Aorta (tissue), 5 donors: ENCODE results near the gene MYO1D. TPM values are rescaled to one million over a fixed set of nuclear protein-coding genes. Genes with fewer than 3 reads are reported as not detected.
A peak's percentile ranks its signal among the peaks of the same experiment; 100 is the strongest.

Experiments
- ATAC-seq: fragments of 200-7000 bp; cut with Tn5 transposase; one replicate; pipeline ENCODE4 v1.9.1; 2022; ENCODE audit warnings: moderate library complexity; ENCODE audit not compliant: low FRiP score
- DNase-seq, 2 donors: peaks; one replicate each; pipeline ENCODE4 v3.0.0-alpha.2; 2020
- H3K27ac ChIP-seq, 2 donors: one replicate each; pipeline ENCODE4 v1.5.1; 2013; ENCODE audit warnings: low read length in 2 of 2, mild to moderate bottlenecking in 2 of 2, moderate library complexity in 2 of 2, control low read depth in 1 of 2, inconsistent platforms in 1 of 2, low read depth in 1 of 2
- H3K27me3 ChIP-seq, 2 donors: one replicate each; pipeline ENCODE4 v1.6.1; 2013; ENCODE audit warnings: control low read depth in 1 of 2, low read length in 1 of 2, mild to moderate bottlenecking in 1 of 2, moderate library complexity in 1 of 2; ENCODE audit not compliant: insufficient read depth in 2 of 2, control insufficient read depth in 1 of 2
- H3K36me3 ChIP-seq, 2 donors: one replicate each; pipeline ENCODE4 v1.6.1; 2013; ENCODE audit warnings: control low read depth in 1 of 2, low read length in 1 of 2, mild to moderate bottlenecking in 1 of 2; ENCODE audit not compliant: insufficient read depth in 2 of 2, control insufficient read depth in 1 of 2
- H3K4me1 ChIP-seq, 2 donors: one replicate each; pipeline ENCODE4 v1.6.1; 2013; ENCODE audit warnings: low read length in 2 of 2, control low read depth in 1 of 2, mild to moderate bottlenecking in 1 of 2, moderate library complexity in 1 of 2; ENCODE audit not compliant: insufficient read depth in 2 of 2, control insufficient read depth in 1 of 2
- H3K4me3 ChIP-seq, 2 donors: one replicate each; pipeline ENCODE4 v1.5.1; 2013; ENCODE audit warnings: low read length in 2 of 2, control low read depth in 1 of 2, mild to moderate bottlenecking in 1 of 2
- H3K9me3 ChIP-seq: one replicate; pipeline ENCODE4 v1.6.1; 2013; ENCODE audit warnings: mild to moderate bottlenecking, low read length; ENCODE audit not compliant: control insufficient read depth
- WGBS, 2 donors: extraction: QIAGEN DNeasy Blood & Tissue Kit; methylation state at CpG; one replicate each; pipeline ENCODE4 v1.1.7; 2013; 5-methylcytosine and 5-hydroxymethylcytosine counted together
- intact Hi-C, 2 donors: fragments of 100-400 bp; cut with DNase I; formaldehyde crosslinking; loops; one replicate each; pipeline versions ENCODE4 v1.14.2 to v1.15.0; 2022
- polyA plus RNA-seq, 2 donors: library from polyadenylated mRNA; stranded (reverse); fragments of 200-250 nt; gene quantifications; one replicate each; pipeline ENCODE4 v1.2.3, GENCODE V29; 2013
- total RNA-seq, 2 donors: library from RNA; stranded (reverse); fragmentation: NEBNext Ultra II Directional; extraction: Animal tissue kit (Norgen Biotek cat#: 25700); gene quantifications; one replicate each; pipeline ENCODE4 v1.2.1, GENCODE V29; 2021
- donor health status: healthy with polysubstance abuse.
- donor health status: Bipolar disorder and iron deficiency.
- donor health status: DM: no; HTN: no; CAD: no.
- donor health status: DM: no; HTN: no; CAD: no.
- donor health status: DM: yes; HTN: yes; CAD: no.

The MYO1D gene
- total and polyA plus RNA-seq, 4 donors: 62.5 to 358 (median 164) TPM

GRCh38 chr17:32636598-32637218 lies 240.2 kb downstream of the MYO1D start:
- Histone ChIP-seq H3K27me3 (no peaks in the 10 kb centered on the region), H3K4me3 (no peak overlapping the region), H3K36me3 (no peaks in the 10 kb centered on the region), H3K27ac (no peak overlapping the region), H3K9me3 (no peaks in the 10 kb centered on the region), H3K4me1 (no peaks in the 10 kb centered on the region)
- 73 to 77% methylated on average over 5 of the region's 5 CpGs for WGBS, 2 donors
- intact Hi-C loops: no loop called here
- DNase-seq: no peak
- ATAC-seq: no peak

GRCh38 chr17:32634167-32634566 lies 242.8 kb downstream of the MYO1D start:
- Histone ChIP-seq H3K27ac (no peak overlapping the region), H3K27me3 (no peaks in the 10 kb centered on the region), H3K9me3 (no peaks in the 10 kb centered on the region), H3K36me3 (peaks cover 0 to 2% of the 10 kb centered on the region in 2 donors), H3K4me3 (no peak overlapping the region), H3K4me1 (no peaks in the 10 kb centered on the region)
- WGBS, 2 donors: 85 to 86% methylated on average over 3 of the region's 3 CpGs
- intact Hi-C loops: no loop called here
- DNase-seq (no peak), ATAC-seq (no peak)

- Histone ChIP-seq H3K9me3 (no peaks in the 10 kb centered on the region), H3K4me1 (no peaks in the 10 kb centered on the region), H3K36me3 (peaks cover 0 to 2% of the 10 kb centered on the region in 2 donors), H3K4me3 (no peak overlapping the region), H3K27ac (no peak overlapping the region), H3K27me3 (no peaks in the 10 kb centered on the region)
- ATAC-seq (peak; percentile 62), DNase-seq (no peak)
- 75 to 78% methylated on average over 6 of the region's 6 CpGs for WGBS, 2 donors
- intact Hi-C loops: no loop called here
Measured at GRCh38 chr17:32631341-32632096, 245.4 kb downstream of the MYO1D start.

- DNase-seq: no peak
- WGBS, 2 donors: 93 to 97% methylated on average over 11 of the region's 11 CpGs
Measured at GRCh38 chr17:32629563-32630190, 247.2 kb downstream of the MYO1D start.

GRCh38 chr17:32628271-32629044 lies 248.5 kb downstream of the MYO1D start:
- ATAC-seq (no peak), DNase-seq (no peak)
- H3K27me3 ChIP-seq: no peaks in the 10 kb centered on the region
- no peaks in the 10 kb centered on the region for H3K9me3 ChIP-seq
- no peak overlapping the region for H3K4me3 ChIP-seq
- no peak overlapping the region for H3K27ac ChIP-seq
- no peaks in the 10 kb centered on the region for H3K4me1 ChIP-seq
- WGBS, 2 donors: 84 to 85% methylated on average over 4 of the region's 4 CpGs
- H3K36me3 ChIP-seq: peaks cover 0 to 2% of the 10 kb centered on the region in 2 donors
- intact Hi-C loops: no loop called here

More at GRCh38 chr17:32629563-32630190, 247.2 kb downstream of the MYO1D start:
- no peak for ATAC-seq
- intact Hi-C loops: no loop called here
- H3K9me3 ChIP-seq: no peaks in the 10 kb centered on the region
- H3K27me3 ChIP-seq: no peaks in the 10 kb centered on the region
- peaks cover 0 to 2% of the 10 kb centered on the region in 2 donors for H3K36me3 ChIP-seq
- H3K4me3 ChIP-seq: no peak overlapping the region
- no peak overlapping the region for H3K27ac ChIP-seq
- H3K4me1 ChIP-seq: no peaks in the 10 kb centered on the region

GRCh38 chr17:32627239-32627996 lies 249.5 kb downstream of the MYO1D start:
- H3K27me3 ChIP-seq: no peaks in the 10 kb centered on the region

GRCh38 chr17:32626379-32626791 lies 250.5 kb downstream of the MYO1D start:
- H3K4me3 ChIP-seq: no peak overlapping the region
- intact Hi-C loops: no loop called here
- WGBS, 2 donors: 29 to 36% methylated on average over 6 of the region's 6 CpGs
- H3K36me3 ChIP-seq: peaks cover 0 to 2% of the 10 kb centered on the region in 2 donors
- DNase-seq (no peak), ATAC-seq (no peak)
- H3K4me1 ChIP-seq: no peaks in the 10 kb centered on the region
- H3K27ac ChIP-seq: no peak overlapping the region
- H3K9me3 ChIP-seq: no peaks in the 10 kb centered on the region
- H3K27me3 ChIP-seq: no peaks in the 10 kb centered on the region

More at GRCh38 chr17:32627239-32627996, 249.5 kb downstream of the MYO1D start:
- DNase-seq (no peak), ATAC-seq (no peak)
- Histone ChIP-seq H3K9me3 (no peaks in the 10 kb centered on the region), H3K4me1 (no peaks in the 10 kb centered on the region), H3K4me3 (no peak overlapping the region), H3K27ac (no peak overlapping the region), H3K36me3 (peaks cover 0 to 2% of the 10 kb centered on the region in 2 donors)
- intact Hi-C loops: no loop called here
- WGBS, 2 donors: 78 to 79% methylated on average over 15 of the region's 15 CpGs

- H3K27ac ChIP-seq: no peak overlapping the region
- DNase-seq (no peak), ATAC-seq (no peak)
- H3K9me3 ChIP-seq: no peaks in the 10 kb centered on the region
- no peaks in the 10 kb centered on the region for H3K4me1 ChIP-seq
- WGBS, 2 donors: 78 to 80% methylated on average over 7 of the region's 7 CpGs
- H3K36me3 ChIP-seq: peaks cover 1 to 2% of the 10 kb centered on the region in 2 donors
- no peaks in the 10 kb centered on the region for H3K27me3 ChIP-seq
- intact Hi-C loops: no loop called here
- no peak overlapping the region for H3K4me3 ChIP-seq
Measured at GRCh38 chr17:32625971-32626370, 251.0 kb downstream of the MYO1D start.
